Adrenal gland (tissue), 5 donors: ENCODE results near the gene LEAP2.

Source experiments
- CTCF ChIP-seq, 6 experiments: fragments of 450-650 bp in 4 of 6; fragments of 200-600 bp in 2 of 6; sonication (generic) in 1 of 6; IDR thresholded peaks; 1 replicate in 5 of 6; 2 replicates in 1 of 6; pipeline versions ENCODE4 v1.5.1 to v1.8.0; 2016 to 2021; ENCODE audit warnings: antibody characterized with exemption in 6 of 6, mild to moderate bottlenecking in 2 of 6, moderate library complexity in 1 of 6
- POLR2A ChIP-seq, 2 donors: fragments of 450-650 bp; IDR thresholded peaks; one replicate each; pipeline ENCODE4 v1.6.1; 2017; ENCODE audit warnings: antibody characterized with exemption in 2 of 2, mild to moderate bottlenecking in 2 of 2, moderate library complexity in 1 of 2
- donor health status: DM: no; HTN: no; CAD: no.

GRCh38 chr5:132826424-132827082 is 46.9 kb upstream of the LEAP2 start:
- TF ChIP-seq CTCF (IDR thresholded peaks at IDR 0.05) (no peak), POLR2A (IDR thresholded peaks at IDR 0.05) (no peak)
